HG02870 (cell line): Measurements from ENCODE around the gene ZNF512B.

Experiments used
- ATAC-seq: cut with Tn5 transposase; IDR thresholded peaks from one replicate; pipeline ENCODE4 v1.9.1; 2021; ENCODE audit warnings: mild to moderate bottlenecking, moderate library complexity; ENCODE audit not compliant: unreplicated experiment

The ZNF512B gene

GRCh38 chr20:63951398-63952209 lies 18.1 kb downstream of the ZNF512B start:
- ATAC-seq = no peak

DNA sequence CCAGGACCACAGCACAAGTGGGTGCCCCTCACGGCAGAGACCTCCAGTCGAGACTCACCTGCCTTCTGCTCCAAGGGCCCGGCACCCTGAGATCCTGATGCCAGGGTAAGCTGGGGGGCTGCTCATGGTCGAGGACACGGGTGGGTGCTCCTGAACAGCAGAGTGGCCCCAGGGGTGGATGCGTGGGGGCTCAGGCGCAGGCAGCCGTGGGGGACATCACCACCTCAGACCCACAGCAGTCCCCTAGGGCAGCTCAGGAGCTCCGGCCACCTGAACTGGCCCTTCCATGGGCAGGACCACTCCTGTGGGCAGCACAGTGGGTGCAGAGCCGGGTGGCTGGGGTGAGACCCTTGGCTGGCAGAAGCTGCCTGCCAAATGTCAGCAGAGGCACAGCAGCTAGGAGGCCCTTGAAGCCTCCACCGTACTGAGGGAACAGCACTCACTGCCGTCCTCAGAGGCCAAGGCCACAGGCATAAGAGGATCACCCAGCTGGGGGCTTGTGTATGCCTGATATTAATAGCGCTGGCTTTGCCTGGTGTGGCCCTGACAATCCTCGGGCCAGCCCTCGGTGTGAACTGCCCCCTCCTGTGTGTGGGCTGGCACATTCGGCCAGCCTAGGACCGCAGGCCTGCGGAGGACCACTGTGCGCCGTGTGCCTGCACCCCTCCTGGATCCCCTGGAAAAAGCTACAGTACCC lies 18.9 kb downstream of the ZNF512B start:
- no peak for ATAC-seq

DNA sequence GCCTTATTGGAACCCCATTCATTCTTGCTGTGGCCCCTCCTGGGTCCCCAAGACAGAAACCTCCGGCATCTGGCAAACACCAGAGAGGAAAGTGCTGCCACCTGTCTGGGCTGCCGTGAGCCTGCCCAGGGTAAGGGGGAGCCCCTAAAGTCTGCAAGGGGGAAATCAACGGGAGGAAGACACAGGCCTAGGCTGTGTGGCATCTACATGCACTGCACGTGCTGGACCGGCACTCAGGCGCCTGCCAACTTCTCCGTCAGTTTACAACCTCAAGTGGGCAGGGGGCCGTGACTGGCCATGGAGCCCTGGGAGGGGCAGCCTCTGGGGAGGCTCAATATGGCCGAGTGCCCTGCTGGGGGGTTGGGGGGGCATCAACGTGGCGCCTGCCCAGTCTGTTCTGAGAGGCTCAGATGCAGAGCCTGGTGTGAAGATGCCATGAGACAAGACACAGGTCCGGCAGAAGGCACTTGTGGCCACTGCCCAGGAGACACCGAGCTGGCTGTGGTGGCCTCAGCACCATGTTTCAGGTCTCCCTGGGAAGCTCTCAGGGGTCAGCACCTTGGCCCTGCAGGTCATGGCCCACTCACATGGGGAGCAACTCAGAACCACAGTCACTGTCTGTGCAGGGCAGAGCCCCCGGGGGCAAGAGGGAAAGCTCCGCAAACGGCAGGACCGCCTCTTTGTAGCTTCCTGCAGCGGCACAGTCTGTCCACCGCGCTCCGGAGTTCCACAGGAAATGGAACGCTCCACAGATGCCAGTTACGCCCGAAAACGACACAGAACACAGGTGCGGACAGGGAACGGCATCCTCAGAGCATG lies 21.9 kb downstream of the ZNF512B start:
- ATAC-seq = no peak

- no peak for ATAC-seq
Observed at GRCh38 chr20:63946986-63947637, 22.6 kb downstream of the ZNF512B start.

- ATAC-seq = no peak
Observed at GRCh38 chr20:63945921-63946920, 23.5 kb downstream of the ZNF512B start.

GRCh38 chr20:63945031-63945658 lies 24.6 kb downstream of the ZNF512B start:
- ATAC-seq = no peak

- no peak for ATAC-seq
Observed at GRCh38 chr20:63944078-63944941, 25.4 kb downstream of the ZNF512B start.

DNA sequence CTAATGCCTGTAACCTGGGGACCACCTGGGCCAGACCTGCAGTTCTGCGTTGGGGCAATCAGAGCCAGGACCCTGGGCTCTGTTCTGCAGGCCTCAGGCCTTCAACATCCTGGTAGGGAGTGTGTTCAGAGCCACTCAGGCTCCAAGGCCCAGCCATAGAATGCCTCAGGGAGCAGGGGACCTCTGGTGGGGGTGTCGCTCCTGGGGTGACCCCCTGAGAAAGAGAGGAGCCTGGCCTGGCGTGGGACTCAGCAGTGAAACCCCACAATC lies 26.0 kb downstream of the ZNF512B start:
- ATAC-seq = no peak

GRCh38 chr20:63942969-63943807 lies 26.5 kb downstream of the ZNF512B start:
- no peak for ATAC-seq

GRCh38 chr20:63942250-63942951 lies 27.3 kb downstream of the ZNF512B start:
- ATAC-seq = no peak

DNA sequence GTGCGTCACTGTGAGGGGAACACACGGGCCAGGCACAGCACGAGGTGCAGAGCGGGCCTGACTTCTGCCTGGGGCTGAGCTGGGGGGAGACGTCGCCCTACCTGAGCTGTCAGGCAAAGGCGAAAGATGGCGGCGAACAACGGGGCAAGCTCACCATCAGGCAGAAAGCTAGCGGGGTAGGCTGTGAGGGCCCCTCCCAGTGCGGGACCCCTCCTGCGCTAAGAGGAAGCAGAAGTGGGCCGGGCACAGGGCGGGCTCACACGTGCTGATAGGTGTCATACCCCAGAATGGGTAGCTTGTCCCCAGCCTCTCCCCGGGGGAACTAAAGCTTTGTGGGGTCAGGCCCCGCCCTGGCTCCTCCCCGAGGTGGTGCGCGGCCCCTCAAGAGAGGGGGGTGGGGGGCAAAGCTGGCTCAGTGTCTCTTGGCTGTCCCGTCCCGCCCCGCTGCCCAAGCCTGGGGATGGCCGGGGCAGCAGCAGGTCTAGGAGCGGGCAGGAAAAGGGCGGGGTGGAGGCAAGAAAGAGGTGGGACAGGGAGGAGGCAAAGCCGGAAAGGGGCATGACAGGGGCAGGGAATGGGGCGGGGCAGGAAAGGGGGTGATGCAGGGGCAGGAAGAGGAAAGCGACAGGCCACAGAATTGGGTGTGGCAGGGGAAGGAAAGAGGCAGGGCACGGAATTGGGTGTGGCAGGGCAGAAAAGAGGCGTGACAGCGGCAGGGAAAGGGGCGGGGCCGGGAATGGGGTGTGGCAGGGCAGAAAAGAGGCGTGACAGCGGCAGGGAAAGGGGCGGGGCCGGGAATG lies 28.2 kb downstream of the ZNF512B start:
- ATAC-seq = no peak

DNA sequence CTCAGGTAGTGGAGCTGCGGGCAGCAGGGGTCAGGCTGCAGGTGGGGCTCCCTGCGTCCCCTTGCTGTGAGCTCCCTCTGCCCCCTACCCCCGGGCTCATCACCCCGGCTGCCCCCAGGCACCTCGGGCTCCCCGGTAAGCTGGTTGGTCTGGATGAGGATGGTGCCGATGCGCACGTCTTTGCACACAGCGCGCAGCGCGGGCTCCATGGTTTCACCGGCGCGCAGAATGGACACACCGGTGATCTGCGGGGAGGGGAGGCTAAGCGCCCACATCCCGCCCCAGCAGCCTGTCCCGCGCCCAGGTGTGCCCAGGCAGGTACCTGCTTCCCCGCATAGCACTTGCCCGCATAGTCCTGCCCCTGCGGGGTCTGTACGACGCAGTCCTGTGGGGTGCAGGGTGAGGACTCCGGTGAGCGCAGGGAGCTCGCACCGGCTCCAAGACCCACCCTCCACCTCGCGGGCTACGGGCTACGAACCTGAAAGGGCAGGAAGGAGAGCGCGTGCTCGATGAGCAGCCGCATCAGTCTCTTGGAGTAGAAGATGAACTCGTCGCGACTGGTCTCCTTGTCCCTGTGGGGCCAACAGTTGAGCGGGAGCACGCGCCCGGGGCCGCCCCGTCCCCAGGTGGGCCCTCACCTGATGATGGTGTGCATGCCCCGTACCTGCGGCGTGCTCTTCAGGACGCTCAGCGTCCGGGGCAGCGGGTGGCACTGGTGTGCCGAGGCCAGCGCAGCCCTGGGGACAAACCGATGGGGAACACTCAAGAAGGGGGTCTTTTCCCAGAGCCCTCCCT lies 29.1 kb downstream of the ZNF512B start:
- no peak for ATAC-seq

DNA sequence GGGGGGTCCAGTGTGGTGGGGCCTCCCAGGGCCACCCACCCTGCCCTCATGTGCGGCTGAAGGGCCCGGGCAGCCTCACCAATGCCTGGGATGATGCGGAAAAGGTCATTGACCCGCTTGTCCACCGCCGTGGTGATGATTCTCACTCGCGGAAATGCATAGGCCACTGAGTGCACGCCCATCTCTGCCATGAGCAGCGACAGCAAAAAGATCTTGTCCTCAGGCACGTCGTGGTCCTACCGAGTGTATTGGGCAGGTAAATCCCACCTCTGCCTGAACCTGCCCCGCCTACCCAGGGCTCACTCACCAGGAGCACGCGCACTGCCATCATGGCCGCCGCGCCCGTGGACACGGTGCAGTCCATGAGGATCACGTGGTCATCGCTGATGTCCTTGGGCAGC lies 29.7 kb downstream of the ZNF512B start:
- no peak for ATAC-seq

DNA sequence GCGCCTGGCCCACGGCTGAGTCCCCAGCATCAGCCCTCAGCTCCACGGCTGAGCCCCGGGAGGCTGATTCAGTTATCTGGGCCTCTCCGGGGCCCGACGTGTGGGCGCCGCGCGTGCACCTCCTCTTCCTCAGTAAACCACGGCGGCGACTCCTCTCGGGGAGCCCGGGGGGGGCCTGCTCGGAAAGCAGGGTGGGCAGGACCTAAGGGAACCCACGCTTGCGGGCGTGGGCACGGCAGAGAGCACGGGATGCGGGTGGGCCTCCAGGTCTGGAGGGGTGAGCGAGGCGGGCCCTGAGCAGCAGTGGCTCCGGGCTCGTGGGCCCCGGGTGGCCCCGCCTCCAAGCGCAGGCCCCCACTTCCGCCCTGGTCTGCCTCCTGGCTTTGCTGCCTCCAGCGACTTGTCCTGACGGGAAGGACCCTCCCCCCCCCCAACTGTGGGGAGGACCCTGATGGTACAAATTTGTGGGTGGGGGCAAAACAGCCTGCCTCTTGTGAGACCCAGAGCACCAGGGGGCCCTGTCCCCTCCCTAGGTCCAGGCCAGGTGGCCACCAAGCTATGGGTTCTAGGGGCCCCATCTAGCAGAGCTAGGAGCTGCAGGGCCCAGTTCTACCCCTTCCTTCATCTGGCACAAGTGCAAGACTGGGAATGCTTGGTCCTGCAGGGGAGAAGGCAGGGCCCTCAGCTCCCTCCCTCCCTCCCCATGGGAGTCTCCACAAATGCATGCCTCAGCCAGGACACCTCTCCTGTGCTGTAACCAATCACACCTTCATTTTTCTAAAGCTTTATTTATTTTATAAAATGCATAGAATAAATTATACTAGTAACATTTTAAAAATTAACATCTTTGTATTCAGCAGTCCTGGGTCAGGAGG lies 30.4 kb downstream of the ZNF512B start:
- ATAC-seq = no peak

DNA sequence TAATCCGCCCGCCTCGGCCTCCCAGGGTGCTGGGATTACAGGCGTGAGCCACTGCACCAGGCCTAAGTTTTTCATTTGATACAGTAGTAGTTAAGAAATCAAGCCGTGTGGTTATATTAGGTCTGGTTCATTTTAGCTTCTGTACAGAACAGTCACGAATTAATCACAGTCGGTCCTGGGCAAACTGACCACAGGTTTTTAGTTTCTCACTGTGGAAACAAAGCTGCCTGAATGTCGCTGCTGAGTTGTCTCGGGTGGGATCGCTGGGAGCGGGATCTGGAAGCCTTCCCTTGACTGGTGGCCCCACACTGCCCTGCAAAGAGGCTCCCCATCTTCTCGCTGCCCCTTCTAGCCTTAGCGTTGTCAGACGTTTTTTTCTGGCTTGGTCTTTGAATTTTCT lies 32.1 kb downstream of the ZNF512B start:
- ATAC-seq = no peak
